SU-DHL-6 (cell line): ENCODE results near the gene BLNK.

Experiments used
- H2AFZ ChIP-seq: fragments of 200-600 bp; sonication (generic); 2 replicates; pipeline ENCODE4 v1.6.1; 2014; ENCODE audit warnings: low read depth, mild to moderate bottlenecking, moderate library complexity, mixed read lengths, antibody characterized with exemption, low read length; ENCODE audit not compliant: severe bottlenecking
- H3F3A ChIP-seq: fragments of 200-600 bp; shearing (Covaris generic); 2 replicates; pipeline ENCODE4 v1.6.0; 2016; ENCODE audit warnings: antibody characterized with exemption, mild to moderate bottlenecking; ENCODE audit not compliant: insufficient read depth
- H3K27ac ChIP-seq: fragments of 200-600 bp; sonication (generic); 2 replicates; pipeline ENCODE4 v1.5.1; 2016; ENCODE audit warnings: low read depth, mild to moderate bottlenecking, low read length, moderate library complexity, mixed read lengths
- H3K27me3 ChIP-seq: fragments of 200-600 bp; sonication (generic), shearing (Covaris generic); 2 replicates; pipeline ENCODE4 v1.6.0; 2014; ENCODE audit warnings: mild to moderate bottlenecking, low read length
- H3K36me3 ChIP-seq: fragments of 200-600 bp; sonication (generic); 2 replicates; pipeline ENCODE4 v1.6.1; 2014; ENCODE audit warnings: mild to moderate bottlenecking, low read length, mixed read lengths
- H3K4me2 ChIP-seq: fragments of 300-600, 200-600 bp; shearing (Covaris generic), sonication (generic); 2 replicates; pipeline ENCODE4 v1.6.0; 2014; ENCODE audit warnings: low read length, low read depth, mild to moderate bottlenecking; ENCODE audit not compliant: poor library complexity, severe bottlenecking
- H3K4me3 ChIP-seq: fragments of 200-600 bp; sonication (generic); 2 replicates; pipeline ENCODE4 v1.5.1; 2014; ENCODE audit warnings: antibody characterized with exemption, low read length, mild to moderate bottlenecking, mixed read lengths; ENCODE audit not compliant: insufficient read depth, poor library complexity, severe bottlenecking
- H3K79me2 ChIP-seq: fragments of 200-600 bp; sonication (generic); 2 replicates; pipeline ENCODE4 v1.6.1; 2014; ENCODE audit warnings: mild to moderate bottlenecking, low read length, moderate library complexity; ENCODE audit not compliant: insufficient read depth
- H3K9ac ChIP-seq: fragments of 200-600 bp; sonication (generic); 2 replicates; pipeline ENCODE4 v1.7.0; 2014; ENCODE audit warnings: mild to moderate bottlenecking, low read length
- H3K9me2 ChIP-seq: fragments of 200-600 bp; sonication (generic); replicated peaks from 2 replicates; pipeline ENCODE4 v1.6.1; 2014; ENCODE audit warnings: low read length; ENCODE audit not compliant: insufficient read depth
- H3K9me3 ChIP-seq: fragments of 200-600 bp; sonication (generic); 2 replicates; pipeline ENCODE4 v1.6.1; 2014; ENCODE audit warnings: low read length, mixed read lengths; ENCODE audit not compliant: insufficient read depth
- H4K20me1 ChIP-seq: fragments of 200-600 bp; sonication (generic); 2 replicates; pipeline ENCODE4 v1.6.1; 2014; ENCODE audit warnings: low read depth, mild to moderate bottlenecking, antibody characterized with exemption, low read length, moderate library complexity, mixed read lengths
- CTCF ChIP-seq: fragments of 200-600 bp; sonication (generic); IDR thresholded peaks from one replicate; pipeline ENCODE4 v1.5.1; 2017; ENCODE audit warnings: antibody characterized with exemption, mild to moderate bottlenecking, low read length, moderate library complexity; ENCODE audit not compliant: insufficient read depth, poor library complexity, severe bottlenecking
- EZH2phosphoT487 ChIP-seq: fragments of 200-600 bp; sonication (generic), shearing (Covaris generic); conservative IDR thresholded peaks from 2 replicates; pipeline ENCODE4 v1.6.1; 2018; ENCODE audit warnings: mild to moderate bottlenecking, antibody characterized with exemption, low read length, moderate library complexity, mixed read lengths

BLNK gene

DNA sequence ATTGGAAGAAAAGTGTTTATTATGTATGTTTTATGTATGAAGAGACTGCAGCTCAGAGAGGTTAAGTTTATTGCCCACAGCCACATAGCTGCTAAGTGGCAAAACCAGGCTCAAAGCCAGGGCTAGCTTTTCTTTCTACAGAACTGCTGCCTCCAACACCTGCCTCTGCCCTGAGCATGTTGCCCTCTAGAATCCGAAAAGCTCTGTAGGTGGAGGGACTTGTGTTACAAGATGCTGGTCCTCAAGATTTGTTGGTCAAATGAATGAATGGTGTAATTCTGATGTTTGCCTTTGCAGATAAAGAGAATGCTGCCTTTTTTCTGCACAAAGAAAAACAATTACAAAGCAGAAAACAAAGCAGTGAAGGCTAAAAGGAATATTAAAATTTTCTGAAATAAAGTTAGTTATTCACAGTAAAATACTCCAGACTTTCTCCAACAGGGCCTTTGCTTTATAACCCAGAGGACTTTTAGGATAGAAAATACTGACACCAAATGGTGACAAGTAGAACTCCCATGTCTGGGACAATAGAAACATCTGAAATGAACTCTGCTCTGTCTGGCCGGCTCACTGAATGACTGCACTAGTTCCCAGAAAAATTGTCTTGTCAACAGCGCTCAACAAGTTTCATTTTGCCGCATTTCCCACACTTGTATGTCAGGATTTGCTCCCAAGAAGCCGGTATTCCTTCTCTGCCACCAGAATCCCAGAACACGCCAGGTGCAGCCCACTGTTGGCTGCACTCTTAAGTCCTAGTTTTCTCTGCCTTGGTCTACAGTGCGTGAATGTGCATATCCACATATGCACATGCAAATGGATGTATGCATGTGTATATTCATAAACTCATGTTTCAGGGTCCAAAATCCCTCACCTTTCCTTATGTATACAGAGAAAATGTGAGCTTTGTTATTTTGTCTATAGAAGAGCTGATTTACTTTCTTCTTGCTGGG lies 21.9 kb upstream of the BLNK start:
- H3K36me3 ChIP-seq = no peaks in the 10 kb centered on the region
- H3F3A ChIP-seq = peaks cover 35% of the 10 kb centered on the region
- H3K9me2 ChIP-seq = no peaks in the 10 kb centered on the region
- H3K4me2 ChIP-seq = peak overlapping the region; percentile 82
- no peaks in the 10 kb centered on the region for H3K27me3 ChIP-seq
- H3K27ac ChIP-seq = peak overlapping the region; percentile 96
- no peak overlapping the region for H3K4me3 ChIP-seq
- no peaks in the 10 kb centered on the region for H3K9me3 ChIP-seq
- TF ChIP-seq EZH2phosphoT487 (no peak), CTCF (peak; percentile 58)
- no peaks in the 10 kb centered on the region for H4K20me1 ChIP-seq
- H3K79me2 ChIP-seq = peaks cover 4% of the 10 kb centered on the region; the same call in 1 of the 2 replicates
- peak overlapping the region; percentile 17 for H3K9ac ChIP-seq
- H2AFZ ChIP-seq = peak overlapping the region; percentile 37

GRCh38 chr10:96290368-96291133 lies 19.2 kb upstream of the BLNK start:
- H3K27me3 ChIP-seq = no peaks in the 10 kb centered on the region
- H3F3A ChIP-seq = peaks cover 54% of the 10 kb centered on the region
- H3K27ac ChIP-seq = peak overlapping the region; percentile 96
- TF ChIP-seq EZH2phosphoT487 (no peak), CTCF (no peak)
- peak overlapping the region; percentile 82 for H3K4me2 ChIP-seq
- H3K9me3 ChIP-seq = no peaks in the 10 kb centered on the region
- peak overlapping the region; percentile 15 for H2AFZ ChIP-seq
- H3K79me2 ChIP-seq = peaks cover 4% of the 10 kb centered on the region; the same call in 1 of the 2 replicates
- H3K9ac ChIP-seq = peak overlapping the region; percentile 53
- peak overlapping the region; percentile 27 for H3K4me3 ChIP-seq
- no peaks in the 10 kb centered on the region for H3K36me3 ChIP-seq
- no peaks in the 10 kb centered on the region for H3K9me2 ChIP-seq
- H4K20me1 ChIP-seq = no peaks in the 10 kb centered on the region

- H3F3A ChIP-seq = peaks cover 63% of the 10 kb centered on the region
- H3K9me3 ChIP-seq = no peaks in the 10 kb centered on the region
- peak overlapping the region; percentile 53 for H3K9ac ChIP-seq
- H3K79me2 ChIP-seq = peaks cover 4% of the 10 kb centered on the region; the same call in 1 of the 2 replicates
- peak overlapping the region; percentile 36 for H2AFZ ChIP-seq
- peak overlapping the region; percentile 82 for H3K4me2 ChIP-seq
- TF ChIP-seq EZH2phosphoT487 (no peak), CTCF (no peak)
- peak overlapping the region; percentile 96 for H3K27ac ChIP-seq
- H3K27me3 ChIP-seq = no peaks in the 10 kb centered on the region
- H4K20me1 ChIP-seq = no peaks in the 10 kb centered on the region
- peak overlapping the region; percentile 45 for H3K4me3 ChIP-seq
- no peaks in the 10 kb centered on the region for H3K9me2 ChIP-seq
- H3K36me3 ChIP-seq = no peaks in the 10 kb centered on the region
These were observed 18.0 kb upstream of the BLNK start for GRCh38 chr10:96289218-96289910.
